GM23338 (cell line): ENCODE results near the gene TRHDE. TPM values are rescaled to one million over a fixed set of nuclear protein-coding genes. Genes with fewer than 3 reads are reported as not detected.

Experiments
- ATAC-seq: fragments of 200-7000 bp; cut with Tn5 transposase; 3 replicates; pipeline ENCODE4 v1.9.1; 2020
- DNase-seq: peaks from one replicate; pipeline ENCODE4 v3.0.0-alpha.2; 2015; ENCODE audit warnings: low spot score
- H2AFZ ChIP-seq: fragments of 200-600 bp; sonication (generic); 2 replicates; pipeline ENCODE4 v1.8.0; 2016; ENCODE audit warnings: antibody characterized with exemption, mild to moderate bottlenecking, moderate library complexity
- H3F3A ChIP-seq: fragments of 200-600 bp; sonication (generic); replicated peaks from 2 replicates; pipeline ENCODE4 v1.8.0; 2017; ENCODE audit warnings: antibody characterized with exemption, mixed run types, low read depth
- H3K27ac ChIP-seq: fragments of 200-600 bp; sonication (generic); 2 replicates; pipeline ENCODE4 v1.6.1; 2016; ENCODE audit warnings: low read depth
- H3K27me3 ChIP-seq: fragments of 200-600 bp; sonication (generic); 2 replicates; pipeline ENCODE4 v1.8.0; 2016; ENCODE audit warnings: mild to moderate bottlenecking, mixed run types, moderate library complexity; ENCODE audit not compliant: insufficient read depth
- H3K36me3 ChIP-seq: fragments of 200-600 bp; sonication (generic); 2 replicates; pipeline ENCODE4 v1.8.0; 2016; ENCODE audit warnings: mild to moderate bottlenecking; ENCODE audit not compliant: insufficient read depth
- H3K4me1 ChIP-seq: fragments of 200-600 bp; sonication (generic); 2 replicates; pipeline ENCODE4 v1.8.0; 2016; ENCODE audit warnings: mild to moderate bottlenecking, moderate library complexity; ENCODE audit not compliant: insufficient read depth
- H3K4me2 ChIP-seq: fragments of 200-600 bp; sonication (generic); 2 replicates; pipeline ENCODE4 v1.7.1; 2017; ENCODE audit warnings: mixed run types
- H3K4me3 ChIP-seq: fragments of 200-600 bp; sonication (generic); 2 replicates; pipeline ENCODE4 v1.6.1; 2016; ENCODE audit warnings: mixed run types
- H3K79me2 ChIP-seq: fragments of 200-600 bp; sonication (generic); replicated peaks from 2 replicates; pipeline ENCODE4 v1.8.0; 2017; ENCODE audit warnings: mild to moderate bottlenecking; ENCODE audit not compliant: insufficient read depth
- H3K9me2 ChIP-seq: fragments of 200-600 bp; sonication (generic); 2 replicates; pipeline ENCODE4 v1.8.0; 2017; ENCODE audit not compliant: insufficient read depth
- H4K20me1 ChIP-seq: fragments of 200-600 bp; sonication (generic); replicated peaks from 2 replicates; pipeline ENCODE4 v1.8.0; 2017; ENCODE audit warnings: mild to moderate bottlenecking; ENCODE audit not compliant: insufficient read depth
- H3K27ac Mint-ChIP-seq: 2 replicates; pipeline ENCODE4 v1.8.0; 2020; ENCODE audit warnings: inconsistent platforms, mild to moderate bottlenecking, moderate library complexity, mixed read lengths
- H3K27me3 Mint-ChIP-seq: 3 replicates; pipeline ENCODE4 v1.8.0; 2022; ENCODE audit warnings: low read depth, mild to moderate bottlenecking, moderate library complexity, mixed read lengths, inconsistent platforms; ENCODE audit not compliant: insufficient read depth, poor library complexity
- H3K36me3 Mint-ChIP-seq: 3 replicates; pipeline ENCODE4 v1.8.0; 2021; ENCODE audit warnings: low read depth, mild to moderate bottlenecking, inconsistent platforms, moderate library complexity, mixed read lengths
- H3K4me1 Mint-ChIP-seq: 3 replicates; pipeline ENCODE4 v1.8.0; 2020; ENCODE audit warnings: mild to moderate bottlenecking, inconsistent platforms, mixed read lengths
- H3K4me3 Mint-ChIP-seq: 3 replicates; pipeline ENCODE4 v1.8.0; 2021; ENCODE audit warnings: moderate library complexity, mild to moderate bottlenecking, inconsistent platforms, mixed read lengths
- H3K9me3 Mint-ChIP-seq: 3 replicates; pipeline ENCODE4 v1.8.0; 2020; ENCODE audit warnings: moderate library complexity, mild to moderate bottlenecking, inconsistent platforms, mixed read lengths
- EZH2phosphoT487 ChIP-seq: fragments of 200-600 bp; sonication (generic); IDR thresholded peaks from one replicate; pipeline ENCODE4 v1.8.1; 2018; ENCODE audit warnings: antibody characterized with exemption; ENCODE audit not compliant: unreplicated experiment
- JUNB ChIP-seq: IDR thresholded peaks from one replicate; pipeline ENCODE4 v1.6.1; 2016; ENCODE audit warnings: antibody characterized with exemption; ENCODE audit not compliant: unreplicated experiment
- POLR2AphosphoS5 ChIP-seq: IDR thresholded peaks from 2 replicates; pipeline ENCODE4 v1.6.1; 2016; ENCODE audit warnings: antibody characterized with exemption, low read depth
- STAT1 ChIP-seq: IDR thresholded peaks from one replicate; pipeline ENCODE4 v1.6.1; 2016; ENCODE audit warnings: antibody characterized with exemption; ENCODE audit not compliant: unreplicated experiment
- ZNF114 ChIP-seq: fragments of 250-450 bp; sonication (Bioruptor Pico); IDR thresholded peaks from 2 replicates; pipeline ENCODE4 v1.5.0; 2020; ENCODE audit warnings: mild to moderate bottlenecking, moderate library complexity
- ZNF331 ChIP-seq: fragments of 250-450 bp; sonication (Bioruptor Pico); IDR thresholded peaks from 2 replicates; pipeline ENCODE4 v1.5.0; 2020; ENCODE audit warnings: low read depth, mild to moderate bottlenecking, moderate library complexity
- polyA plus RNA-seq: library from polyadenylated mRNA; unstranded; fragments of >200 nt; fragmentation: Nextera tagmentation; extraction: Ambion mirVana; gene quantifications from 2 replicates; pipeline ENCODE4 v1.2.1, GENCODE V29; 2016
- total RNA-seq: library from RNA; depleted of rRNA; stranded (reverse); fragments of >200 nt; shearing (Covaris generic); gene quantifications from 2 replicates; pipeline ENCODE4 v1.2.3, GENCODE V29; 2014
- TF ChIP-seq, protein P1 (sequence below): IDR thresholded peaks from 2 replicates; pipeline ENCODE4 v1.6.1; 2016; ENCODE audit warnings: antibody characterized with exemption
- TF ChIP-seq, protein P2 (sequence below): IDR thresholded peaks from one replicate; pipeline ENCODE4 v1.6.1; 2018; ENCODE audit warnings: antibody characterized with exemption; ENCODE audit not compliant: unreplicated experiment
- TF ChIP-seq, protein P3 (sequence below): fragments of 250-450 bp; sonication (Bioruptor Pico); IDR thresholded peaks from 2 replicates; pipeline ENCODE4 v1.5.0; 2020; ENCODE audit warnings: mild to moderate bottlenecking, moderate library complexity

The TRHDE gene
- total and polyA plus RNA-seq, 2 experiments from 2014 or later = 1.3 to 7.7 TPM

DNA sequence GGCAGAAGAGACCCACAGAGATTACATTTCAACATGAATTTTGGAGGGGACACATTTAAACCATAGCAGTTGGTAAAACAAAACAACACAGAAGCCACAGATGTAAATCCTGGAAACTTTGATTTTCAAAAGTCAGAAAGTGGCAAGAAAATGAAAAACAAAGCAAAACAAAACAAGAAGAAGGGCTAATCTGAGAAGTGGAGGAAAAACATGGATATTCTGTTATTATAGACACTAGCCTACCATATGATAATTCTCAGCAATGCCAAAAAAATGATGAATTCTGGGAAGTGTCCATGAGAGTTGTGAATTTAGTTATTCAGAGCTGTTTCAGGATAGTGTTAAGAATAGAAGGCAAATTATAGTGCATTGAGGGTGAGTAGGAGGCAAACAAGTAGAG, 192.3 kb downstream of the TRHDE start:
- H3K27me3 Mint-ChIP-seq = no peaks in the 10 kb centered on the region
- H3K4me1 ChIP-seq = no peaks in the 10 kb centered on the region
- no peaks in the 10 kb centered on the region for H4K20me1 ChIP-seq
- DNase-seq (no peak), ATAC-seq (no peak)
- TF ChIP-seq ZNF331 (CRISPR knock-in tag) (no peak), ZNF114 (CRISPR knock-in tag) (no peak), JUNB (no peak), STAT1 (no peak), EZH2phosphoT487 (no peak), POLR2AphosphoS5 (no peak)
- TF ChIP-seq, protein P1, sequence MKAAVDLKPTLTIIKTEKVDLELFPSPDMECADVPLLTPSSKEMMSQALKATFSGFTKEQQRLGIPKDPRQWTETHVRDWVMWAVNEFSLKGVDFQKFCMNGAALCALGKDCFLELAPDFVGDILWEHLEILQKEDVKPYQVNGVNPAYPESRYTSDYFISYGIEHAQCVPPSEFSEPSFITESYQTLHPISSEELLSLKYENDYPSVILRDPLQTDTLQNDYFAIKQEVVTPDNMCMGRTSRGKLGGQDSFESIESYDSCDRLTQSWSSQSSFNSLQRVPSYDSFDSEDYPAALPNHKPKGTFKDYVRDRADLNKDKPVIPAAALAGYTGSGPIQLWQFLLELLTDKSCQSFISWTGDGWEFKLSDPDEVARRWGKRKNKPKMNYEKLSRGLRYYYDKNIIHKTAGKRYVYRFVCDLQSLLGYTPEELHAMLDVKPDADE = no peak
- TF ChIP-seq, protein P2, sequence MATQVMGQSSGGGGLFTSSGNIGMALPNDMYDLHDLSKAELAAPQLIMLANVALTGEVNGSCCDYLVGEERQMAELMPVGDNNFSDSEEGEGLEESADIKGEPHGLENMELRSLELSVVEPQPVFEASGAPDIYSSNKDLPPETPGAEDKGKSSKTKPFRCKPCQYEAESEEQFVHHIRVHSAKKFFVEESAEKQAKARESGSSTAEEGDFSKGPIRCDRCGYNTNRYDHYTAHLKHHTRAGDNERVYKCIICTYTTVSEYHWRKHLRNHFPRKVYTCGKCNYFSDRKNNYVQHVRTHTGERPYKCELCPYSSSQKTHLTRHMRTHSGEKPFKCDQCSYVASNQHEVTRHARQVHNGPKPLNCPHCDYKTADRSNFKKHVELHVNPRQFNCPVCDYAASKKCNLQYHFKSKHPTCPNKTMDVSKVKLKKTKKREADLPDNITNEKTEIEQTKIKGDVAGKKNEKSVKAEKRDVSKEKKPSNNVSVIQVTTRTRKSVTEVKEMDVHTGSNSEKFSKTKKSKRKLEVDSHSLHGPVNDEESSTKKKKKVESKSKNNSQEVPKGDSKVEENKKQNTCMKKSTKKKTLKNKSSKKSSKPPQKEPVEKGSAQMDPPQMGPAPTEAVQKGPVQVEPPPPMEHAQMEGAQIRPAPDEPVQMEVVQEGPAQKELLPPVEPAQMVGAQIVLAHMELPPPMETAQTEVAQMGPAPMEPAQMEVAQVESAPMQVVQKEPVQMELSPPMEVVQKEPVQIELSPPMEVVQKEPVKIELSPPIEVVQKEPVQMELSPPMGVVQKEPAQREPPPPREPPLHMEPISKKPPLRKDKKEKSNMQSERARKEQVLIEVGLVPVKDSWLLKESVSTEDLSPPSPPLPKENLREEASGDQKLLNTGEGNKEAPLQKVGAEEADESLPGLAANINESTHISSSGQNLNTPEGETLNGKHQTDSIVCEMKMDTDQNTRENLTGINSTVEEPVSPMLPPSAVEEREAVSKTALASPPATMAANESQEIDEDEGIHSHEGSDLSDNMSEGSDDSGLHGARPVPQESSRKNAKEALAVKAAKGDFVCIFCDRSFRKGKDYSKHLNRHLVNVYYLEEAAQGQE = no peak
- H2AFZ ChIP-seq = no peak overlapping the region
- H3K36me3 Mint-ChIP-seq = no peaks in the 10 kb centered on the region
- H3K4me3 ChIP-seq = no peak overlapping the region
- no peaks in the 10 kb centered on the region for H3K79me2 ChIP-seq
- H3K27ac ChIP-seq = no peak overlapping the region
- no peak overlapping the region for H3K4me2 ChIP-seq
- no peaks in the 10 kb centered on the region for H3K9me2 ChIP-seq
- H3F3A ChIP-seq = no peaks in the 10 kb centered on the region
- H3K36me3 ChIP-seq = no peaks in the 10 kb centered on the region
- no peaks in the 10 kb centered on the region for H3K27me3 ChIP-seq
- no peak overlapping the region for H3K4me3 Mint-ChIP-seq
- H3K4me1 Mint-ChIP-seq = 0 out of 3 replicates have a peak, but pooled peaks cover 2% of the 10 kb centered on the region
- no peak overlapping the region for H3K27ac Mint-ChIP-seq
- H3K9me3 Mint-ChIP-seq = no peaks in the 10 kb centered on the region

DNA sequence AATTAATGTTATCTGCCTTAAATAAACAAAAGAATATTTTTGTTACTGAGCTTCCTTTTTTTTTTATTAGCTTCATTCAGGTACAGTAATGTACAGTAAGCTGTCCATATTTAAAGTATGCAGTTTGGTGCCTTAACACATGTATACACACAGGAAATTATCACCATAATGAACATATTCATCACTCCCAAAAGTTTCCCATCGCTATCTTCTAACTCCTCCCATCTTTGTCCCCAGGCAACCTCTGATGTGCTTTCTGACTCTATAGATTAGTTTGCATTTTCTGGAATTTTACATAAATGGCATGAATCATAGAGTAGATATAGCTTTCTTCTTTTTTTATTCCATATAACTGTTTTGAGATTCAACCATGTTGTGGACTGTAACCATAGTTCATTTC, 193.0 kb downstream of the TRHDE start:
- no peaks in the 10 kb centered on the region for H3K9me3 Mint-ChIP-seq
- no peak for ATAC-seq
- no peaks in the 10 kb centered on the region for H3K4me1 ChIP-seq
- no peaks in the 10 kb centered on the region for H3K36me3 Mint-ChIP-seq
- no peak overlapping the region for H3K27ac ChIP-seq
- no peaks in the 10 kb centered on the region for H3F3A ChIP-seq
- no peaks in the 10 kb centered on the region for H4K20me1 ChIP-seq
- H3K27ac Mint-ChIP-seq = no peak overlapping the region
- no peak overlapping the region for H3K4me2 ChIP-seq
- no peaks in the 10 kb centered on the region for H3K9me2 ChIP-seq
- no peaks in the 10 kb centered on the region for H3K79me2 ChIP-seq
- H3K4me1 Mint-ChIP-seq = 0 out of 3 replicates have a peak, but pooled peaks cover 2% of the 10 kb centered on the region
- H3K27me3 Mint-ChIP-seq = no peaks in the 10 kb centered on the region
- H3K4me3 ChIP-seq = no peak overlapping the region
- H2AFZ ChIP-seq = no peak overlapping the region
- no peaks in the 10 kb centered on the region for H3K36me3 ChIP-seq
- no peak for DNase-seq
- no peaks in the 10 kb centered on the region for H3K27me3 ChIP-seq
- no peak overlapping the region for H3K4me3 Mint-ChIP-seq
- TF ChIP-seq, protein P3, sequence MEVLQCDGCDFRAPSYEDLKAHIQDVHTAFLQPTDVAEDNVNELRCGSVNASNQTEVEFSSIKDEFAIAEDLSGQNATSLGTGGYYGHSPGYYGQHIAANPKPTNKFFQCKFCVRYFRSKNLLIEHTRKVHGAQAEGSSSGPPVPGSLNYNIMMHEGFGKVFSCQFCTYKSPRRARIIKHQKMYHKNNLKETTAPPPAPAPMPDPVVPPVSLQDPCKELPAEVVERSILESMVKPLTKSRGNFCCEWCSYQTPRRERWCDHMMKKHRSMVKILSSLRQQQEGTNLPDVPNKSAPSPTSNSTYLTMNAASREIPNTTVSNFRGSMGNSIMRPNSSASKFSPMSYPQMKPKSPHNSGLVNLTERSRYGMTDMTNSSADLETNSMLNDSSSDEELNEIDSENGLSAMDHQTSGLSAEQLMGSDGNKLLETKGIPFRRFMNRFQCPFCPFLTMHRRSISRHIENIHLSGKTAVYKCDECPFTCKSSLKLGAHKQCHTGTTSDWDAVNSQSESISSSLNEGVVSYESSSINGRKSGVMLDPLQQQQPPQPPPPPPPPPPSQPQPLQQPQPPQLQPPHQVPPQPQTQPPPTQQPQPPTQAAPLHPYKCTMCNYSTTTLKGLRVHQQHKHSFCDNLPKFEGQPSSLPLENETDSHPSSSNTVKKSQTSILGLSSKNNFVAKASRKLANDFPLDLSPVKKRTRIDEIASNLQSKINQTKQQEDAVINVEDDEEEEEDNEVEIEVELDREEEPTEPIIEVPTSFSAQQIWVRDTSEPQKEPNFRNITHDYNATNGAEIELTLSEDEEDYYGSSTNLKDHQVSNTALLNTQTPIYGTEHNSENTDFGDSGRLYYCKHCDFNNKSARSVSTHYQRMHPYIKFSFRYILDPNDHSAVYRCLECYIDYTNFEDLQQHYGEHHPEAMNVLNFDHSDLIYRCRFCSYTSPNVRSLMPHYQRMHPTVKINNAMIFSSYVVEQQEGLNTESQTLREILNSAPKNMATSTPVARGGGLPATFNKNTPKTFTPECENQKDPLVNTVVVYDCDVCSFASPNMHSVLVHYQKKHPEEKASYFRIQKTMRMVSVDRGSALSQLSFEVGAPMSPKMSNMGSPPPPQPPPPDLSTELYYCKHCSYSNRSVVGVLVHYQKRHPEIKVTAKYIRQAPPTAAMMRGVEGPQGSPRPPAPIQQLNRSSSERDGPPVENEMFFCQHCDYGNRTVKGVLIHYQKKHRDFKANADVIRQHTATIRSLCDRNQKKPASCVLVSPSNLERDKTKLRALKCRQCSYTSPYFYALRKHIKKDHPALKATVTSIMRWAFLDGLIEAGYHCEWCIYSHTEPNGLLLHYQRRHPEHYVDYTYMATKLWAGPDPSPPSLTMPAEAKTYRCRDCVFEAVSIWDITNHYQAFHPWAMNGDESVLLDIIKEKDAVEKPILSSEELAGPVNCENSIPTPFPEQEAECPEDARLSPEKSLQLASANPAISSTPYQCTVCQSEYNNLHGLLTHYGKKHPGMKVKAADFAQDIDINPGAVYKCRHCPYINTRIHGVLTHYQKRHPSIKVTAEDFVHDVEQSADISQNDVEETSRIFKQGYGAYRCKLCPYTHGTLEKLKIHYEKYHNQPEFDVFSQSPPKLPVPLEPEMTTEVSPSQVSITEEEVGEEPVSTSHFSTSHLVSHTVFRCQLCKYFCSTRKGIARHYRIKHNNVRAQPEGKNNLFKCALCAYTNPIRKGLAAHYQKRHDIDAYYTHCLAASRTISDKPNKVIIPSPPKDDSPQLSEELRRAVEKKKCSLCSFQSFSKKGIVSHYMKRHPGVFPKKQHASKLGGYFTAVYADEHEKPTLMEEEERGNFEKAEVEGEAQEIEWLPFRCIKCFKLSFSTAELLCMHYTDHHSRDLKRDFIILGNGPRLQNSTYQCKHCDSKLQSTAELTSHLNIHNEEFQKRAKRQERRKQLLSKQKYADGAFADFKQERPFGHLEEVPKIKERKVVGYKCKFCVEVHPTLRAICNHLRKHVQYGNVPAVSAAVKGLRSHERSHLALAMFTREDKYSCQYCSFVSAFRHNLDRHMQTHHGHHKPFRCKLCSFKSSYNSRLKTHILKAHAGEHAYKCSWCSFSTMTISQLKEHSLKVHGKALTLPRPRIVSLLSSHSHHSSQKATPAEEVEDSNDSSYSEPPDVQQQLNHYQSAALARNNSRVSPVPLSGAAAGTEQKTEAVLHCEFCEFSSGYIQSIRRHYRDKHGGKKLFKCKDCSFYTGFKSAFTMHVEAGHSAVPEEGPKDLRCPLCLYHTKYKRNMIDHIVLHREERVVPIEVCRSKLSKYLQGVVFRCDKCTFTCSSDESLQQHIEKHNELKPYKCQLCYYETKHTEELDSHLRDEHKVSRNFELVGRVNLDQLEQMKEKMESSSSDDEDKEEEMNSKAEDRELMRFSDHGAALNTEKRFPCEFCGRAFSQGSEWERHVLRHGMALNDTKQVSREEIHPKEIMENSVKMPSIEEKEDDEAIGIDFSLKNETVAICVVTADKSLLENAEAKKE (CRISPR knock-in tag) = no peak
